HCT116 (cell line): ENCODE data around the gene LMNTD2. TPM values are rescaled to one million over a fixed set of nuclear protein-coding genes. Genes with fewer than 3 reads are reported as not detected.

ENCODE experiments used
- ATAC-seq: fragments of 200-7000 bp; cut with Tn5 transposase; 2 replicates; pipeline ENCODE4 v1.9.1; 2020; ENCODE audit warnings: mild to moderate bottlenecking, moderate library complexity
- BruUV-seq: library from RNA; stranded (reverse); fragments of 400-500 nt; replicated peaks from 2 replicates; lab custom pipeline; 2021; lab: Mats Ljungman, UMichigan
- CTCF ChIA-PET: fragments of 300-600 bp; sonication (Branson Sonifier 250); formaldehyde crosslinking; loops from one replicate; lab custom pipeline; 2021; ENCODE audit warnings: antibody characterized with exemption; lab: Charles Lee
- POLR2A ChIA-PET: fragments of 300-600, 350-600 bp; sonication (Branson Sonifier 250); formaldehyde crosslinking; loops from one replicate; lab custom pipeline; 2021; ENCODE audit warnings: antibody characterized with exemption; lab: Charles Lee
- RAD21 ChIA-PET, 2 experiments: fragments of 300-600 bp; sonication (Branson Sonifier 250); formaldehyde crosslinking; loops; one replicate each; lab custom pipeline; 2023; ENCODE audit warnings: low total read pairs in 2 of 2; ENCODE audit not compliant: uncharacterized antibody in 2 of 2, unreplicated experiment in 2 of 2, low non-redundant PET in 1 of 2; lab: Charles Lee
- DNase-seq: peaks from one replicate; pipeline ENCODE4 v3.0.0-alpha.2; 2010; ENCODE audit warnings: low read depth, low spot score
- H2AFZ ChIP-seq: fragments of 200-600 bp; shearing (Covaris generic), sonication (generic); 2 replicates; pipeline ENCODE4 v1.6.1; 2017; ENCODE audit warnings: low read depth, mixed run types, mixed read lengths, antibody characterized with exemption, low read length; ENCODE audit not compliant: poor library complexity, severe bottlenecking
- H3K27ac ChIP-seq: 2 replicates; pipeline ENCODE4 v1.5.1; 2012; ENCODE audit warnings: low read depth, low read length
- H3K27me3 ChIP-seq: fragments of 200-600 bp; sonication (generic); 2 replicates; pipeline ENCODE4 v1.6.1; 2016; ENCODE audit warnings: mixed run types, low read length, mixed read lengths; ENCODE audit not compliant: insufficient read depth
- H3K36me3 ChIP-seq, 2 experiments: fragments of 200-500 bp in 1 of 2; fragments of 200-600 bp in 1 of 2; sonication (Bioruptor generic) in 1 of 2; sonication (generic) in 1 of 2; 2 replicates each; pipeline versions ENCODE4 v1.5.1 to v1.6.1; 2014 to 2016; ENCODE audit warnings: low read length in 2 of 2, inconsistent platforms in 1 of 2, mixed read lengths in 1 of 2, mixed run types in 1 of 2; ENCODE audit not compliant: insufficient read depth in 2 of 2, control insufficient read depth in 1 of 2
- H3K4me1 ChIP-seq, 2 experiments: fragments of 200-600 bp in 1 of 2; sonication (generic) in 1 of 2; 2 replicates each; pipeline versions ENCODE4 v1.5.1 to v1.6.1; 2012 to 2017; ENCODE audit warnings: low read length in 2 of 2, inconsistent platforms in 1 of 2, mild to moderate bottlenecking in 1 of 2, mixed read lengths in 1 of 2, mixed run types in 1 of 2, moderate library complexity in 1 of 2; ENCODE audit not compliant: insufficient read depth in 2 of 2, control insufficient read depth in 1 of 2
- H3K4me2 ChIP-seq: fragments of 200-600 bp; sonication (generic); 2 replicates; pipeline ENCODE4 v1.6.1; 2017; ENCODE audit warnings: mixed run types, low read length, mixed read lengths
- H3K4me3 ChIP-seq, 2 experiments: fragments of 200-600 bp in 1 of 2; sonication (generic) in 1 of 2; replicated peaks in 1 of 2; 2 replicates each; pipeline ENCODE4 v1.5.1; 2011 to 2016; ENCODE audit warnings: low read length in 2 of 2, control low read depth in 1 of 2, low read depth in 1 of 2, mild to moderate bottlenecking in 1 of 2, mixed read lengths in 1 of 2, mixed run types in 1 of 2
- H3K79me2 ChIP-seq: fragments of 200-600 bp; sonication (generic); 2 replicates; pipeline ENCODE4 v1.6.1; 2017; ENCODE audit warnings: mild to moderate bottlenecking, mixed run types, low read length, moderate library complexity, mixed read lengths; ENCODE audit not compliant: insufficient read depth
- H3K9ac ChIP-seq: fragments of 200-600 bp; sonication (generic); 2 replicates; pipeline ENCODE4 v1.6.1; 2016; ENCODE audit warnings: low read length, mixed read lengths
- H3K9me2 ChIP-seq: fragments of 200-600 bp; sonication (generic), shearing (Covaris generic); 2 replicates; pipeline ENCODE4 v1.6.1; 2017; ENCODE audit warnings: mixed run types, mild to moderate bottlenecking, moderate library complexity; ENCODE audit not compliant: insufficient read depth
- H3K9me3 ChIP-seq, 2 experiments: fragments of 200-500 bp in 1 of 2; fragments of 200-600 bp in 1 of 2; sonication (Bioruptor generic) in 1 of 2; sonication (generic) in 1 of 2; 2 replicates each; pipeline ENCODE4 v1.6.1; 2014 to 2017; ENCODE audit warnings: low read length in 2 of 2, mixed read lengths in 2 of 2, inconsistent platforms in 1 of 2, low read depth in 1 of 2, mild to moderate bottlenecking in 1 of 2, mixed run types in 1 of 2, moderate library complexity in 1 of 2; ENCODE audit not compliant: control insufficient read depth in 1 of 2, insufficient read depth in 1 of 2
- H4K20me1 ChIP-seq: fragments of 200-600 bp; sonication (generic), shearing (Covaris generic); 2 replicates; pipeline ENCODE4 v1.6.1; 2017; ENCODE audit warnings: mixed run types, mild to moderate bottlenecking, moderate library complexity; ENCODE audit not compliant: insufficient read depth
- CBX3 ChIP-seq: IDR thresholded peaks from 2 replicates; pipeline ENCODE4 v1.6.1; 2012; ENCODE audit warnings: low read depth
- CEBPB ChIP-seq: IDR thresholded peaks from 2 replicates; pipeline ENCODE4 v1.6.1; 2012; ENCODE audit warnings: low read depth
- EGR1 ChIP-seq: IDR thresholded peaks from 2 replicates; pipeline ENCODE4 v1.6.1; 2012; ENCODE audit warnings: low read depth
- ELF1 ChIP-seq: IDR thresholded peaks from 2 replicates; pipeline ENCODE4 v1.6.1; 2012; ENCODE audit warnings: low read depth, borderline replicate concordance
- EZH2phosphoT487 ChIP-seq: fragments of 200-600 bp; IDR thresholded peaks from 2 replicates; pipeline ENCODE4 v1.6.1; 2018; ENCODE audit warnings: antibody characterized with exemption, borderline replicate concordance
- JUND ChIP-seq: IDR thresholded peaks from 2 replicates; pipeline ENCODE4 v1.6.1; 2012
- MAX ChIP-seq: IDR thresholded peaks from 2 replicates; pipeline ENCODE4 v1.6.1; 2012
- POLR2A ChIP-seq: IDR thresholded peaks from 2 replicates; pipeline ENCODE4 v1.7.0; 2011; ENCODE audit warnings: borderline replicate concordance; ENCODE audit not compliant: insufficient read depth, insufficient read length; ENCODE audit errors: extremely low read depth
- POLR2AphosphoS5 ChIP-seq: IDR thresholded peaks from 2 replicates; pipeline ENCODE4 v1.6.1; 2011; ENCODE audit warnings: mild to moderate bottlenecking, low read depth, low read length, moderate library complexity
- RAD21 ChIP-seq: IDR thresholded peaks from 2 replicates; pipeline ENCODE4 v1.6.1; 2012; ENCODE audit warnings: low read depth, mild to moderate bottlenecking
- REST ChIP-seq: IDR thresholded peaks from 2 replicates; pipeline ENCODE4 v1.6.1; 2012; ENCODE audit warnings: low read depth
- SIN3A ChIP-seq: IDR thresholded peaks from 2 replicates; pipeline ENCODE4 v1.6.1; 2012; ENCODE audit warnings: low read depth
- SP1 ChIP-seq: IDR thresholded peaks from 2 replicates; pipeline ENCODE4 v1.6.1; 2012; ENCODE audit warnings: low read depth
- TCF7L2 ChIP-seq: IDR thresholded peaks from 2 replicates; pipeline ENCODE4 v1.7.0; 2011; ENCODE audit warnings: borderline replicate concordance, inconsistent platforms; ENCODE audit not compliant: insufficient read depth, insufficient read length; ENCODE audit errors: extremely low read depth
- YY1 ChIP-seq: IDR thresholded peaks from 2 replicates; pipeline ENCODE4 v1.6.1; 2011; ENCODE audit warnings: low read length, low read depth, moderate library complexity, mild to moderate bottlenecking; ENCODE audit not compliant: insufficient replicate concordance; ENCODE audit errors: extremely low read depth
- ZFX ChIP-seq: fragments of 450-650 bp; IDR thresholded peaks from 2 replicates; pipeline ENCODE4 v1.6.1; 2017
- intact Hi-C: fragments of 100-400 bp; cut with micrococcal nuclease; formaldehyde crosslinking; loops from 2 replicates; pipeline ENCODE4 v1.10.0; 2022
- total RNA-seq: library from RNA; stranded (reverse); gene quantifications from one replicate; pipeline ENCODE4 v1.2.1, GENCODE V29; 2021; ENCODE audit not compliant: unreplicated experiment
- TF ChIP-seq, protein P1 (sequence below): IDR thresholded peaks from 2 replicates; pipeline ENCODE4 v1.6.1; 2012

The LMNTD2 gene
- total RNA-seq, 1 experiment from 2014 or later, result 9.5 TPM

GRCh38 chr11:532527-532985, 28.0 kb downstream of the LMNTD2 start:
- no peaks in the 10 kb centered on the region for H3K9me3 ChIP-seq
- intact Hi-C loops, result no loop called here
- RAD21 ChIA-PET, result no interaction called here
- POLR2A ChIA-PET, result no interaction called here
- no peak for ATAC-seq
- no peak overlapping the region for H2AFZ ChIP-seq
- H3K9me2 ChIP-seq, result no peaks in the 10 kb centered on the region
- H3K4me3 ChIP-seq, result no peak overlapping the region
- H3K27ac ChIP-seq, result no peak overlapping the region
- TF ChIP-seq SP1 (no peak), YY1 (no peak), ELF1 (no peak), REST (no peak), SIN3A (no peak), EGR1 (no peak), ZFX (no peak), TCF7L2 (no peak), EZH2phosphoT487 (no peak), MAX (no peak), RAD21 (no peak), CBX3 (no peak), JUND (no peak), POLR2AphosphoS5 (no peak), POLR2A (no peak), CEBPB (no peak)
- TF ChIP-seq, protein P1, sequence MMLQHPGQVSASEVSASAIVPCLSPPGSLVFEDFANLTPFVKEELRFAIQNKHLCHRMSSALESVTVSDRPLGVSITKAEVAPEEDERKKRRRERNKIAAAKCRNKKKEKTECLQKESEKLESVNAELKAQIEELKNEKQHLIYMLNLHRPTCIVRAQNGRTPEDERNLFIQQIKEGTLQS, result no peak
- CTCF ChIA-PET, result no interaction called here
- no peak for DNase-seq
- H3K27me3 ChIP-seq, result no peaks in the 10 kb centered on the region
- no peak overlapping the region for H3K9ac ChIP-seq
- H3K4me2 ChIP-seq, result no peak overlapping the region
- H3K79me2 ChIP-seq, result peaks cover 27% of the 10 kb centered on the region
- H3K4me1 ChIP-seq, result peaks cover 6 to 24% of the 10 kb centered on the region in 2 experiments; a peak in 3 of 4 replicates
- H4K20me1 ChIP-seq, result no peaks in the 10 kb centered on the region
- H3K36me3 ChIP-seq, result peaks cover 0 to 26% of the 10 kb centered on the region in 2 experiments; a peak in 2 of 4 replicates
- BruUV-seq, result no TSS peak
